T-cell (primary cell): ENCODE data around the gene GALNT1. TPM values are rescaled to one million over a fixed set of nuclear protein-coding genes. Genes with fewer than 3 reads are reported as not detected.

Experiments used
- ATAC-seq, 4 experiments: fragments of 200-7000 bp in 3 of 4; fragments of 150-1000 bp in 1 of 4; cut with Tn5 transposase; replicated peaks in 1 of 4; 1 replicate in 3 of 4; 2 replicates in 1 of 4; pipeline ENCODE4 v1.10.0; 2021; ENCODE audit warnings: moderate library complexity in 3 of 4, mild to moderate bottlenecking in 2 of 4, moderate number of reproducible peaks in 1 of 4
- CTCF ChIA-PET, 2 donors: fragments of 300-600 bp; sonication (Branson Sonifier 250); formaldehyde crosslinking; loops; one replicate each; lab custom pipeline; 2022; ENCODE audit warnings: antibody characterized with exemption in 2 of 2; lab: Charles Lee
- POLR2A ChIA-PET, 2 donors: fragments of 300-600 bp; sonication (Branson Sonifier 250); formaldehyde crosslinking; loops; one replicate each; lab custom pipeline; 2022; ENCODE audit warnings: antibody characterized with exemption in 2 of 2; lab: Charles Lee
- DNase-seq, 35 experiments: peaks; one replicate each; pipeline versions ENCODE4 v3.0.0 to v3.0.0-alpha.2; 2013 to 2023
- H3K27ac ChIP-seq: one replicate; pipeline ENCODE4 v1.5.1; 2013; ENCODE audit warnings: low read length
- H3K27me3 ChIP-seq, 2 experiments: replicated peaks in 1 of 2; 1 replicate in 1 of 2; 2 replicates in 1 of 2; pipeline versions ENCODE4 v1.6.1 to v1.7.0; 2013; ENCODE audit warnings: low read length in 1 of 2, mixed read lengths in 1 of 2; ENCODE audit not compliant: control insufficient read depth in 2 of 2, insufficient read depth in 2 of 2; ENCODE audit errors: extremely low read depth in 1 of 2
- H3K36me3 ChIP-seq, 2 donors: 1 replicate in 1 of 2; 2 replicates in 1 of 2; pipeline versions ENCODE4 v1.6.1 to v1.7.0; 2013; ENCODE audit warnings: low read length in 1 of 2; ENCODE audit not compliant: control insufficient read depth in 2 of 2, insufficient read depth in 1 of 2; ENCODE audit errors: extremely low read depth in 1 of 2
- H3K4me1 ChIP-seq, 2 experiments: 1 replicate in 1 of 2; 2 replicates in 1 of 2; pipeline versions ENCODE4 v1.6.1 to v1.7.0; 2013; ENCODE audit warnings: low read length in 2 of 2, mixed read lengths in 1 of 2; ENCODE audit not compliant: insufficient read depth in 2 of 2, control insufficient read depth in 1 of 2; ENCODE audit errors: extremely low read depth in 1 of 2
- H3K4me3 ChIP-seq, 2 donors: 1 replicate in 1 of 2; 2 replicates in 1 of 2; pipeline versions ENCODE4 v1.5.1 to v1.7.0; 2013; ENCODE audit warnings: mild to moderate bottlenecking in 2 of 2, low read length in 1 of 2, moderate library complexity in 1 of 2; ENCODE audit not compliant: control insufficient read depth in 1 of 2; ENCODE audit errors: extremely low read depth in 1 of 2
- H3K9me3 ChIP-seq: 2 replicates; pipeline ENCODE4 v1.7.0; 2013
- H3K27ac Mint-ChIP-seq, 2 donors: one replicate each; pipeline ENCODE4 v1.8.0; 2020 to 2021; ENCODE audit warnings: mild to moderate bottlenecking in 2 of 2, mixed read lengths in 2 of 2
- H3K27me3 Mint-ChIP-seq, 2 donors: one replicate each; pipeline ENCODE4 v1.8.0; 2021 to 2022; ENCODE audit warnings: mixed read lengths in 2 of 2
- H3K36me3 Mint-ChIP-seq: one replicate; pipeline ENCODE4 v1.8.0; 2021; ENCODE audit warnings: mixed read lengths
- H3K4me1 Mint-ChIP-seq, 3 donors: one replicate each; pipeline ENCODE4 v1.8.0; 2020 to 2022; ENCODE audit warnings: mixed read lengths in 3 of 3, mild to moderate bottlenecking in 1 of 3
- H3K4me3 Mint-ChIP-seq, 3 donors: one replicate each; pipeline ENCODE4 v1.8.0; 2020 to 2022; ENCODE audit warnings: mild to moderate bottlenecking in 3 of 3, mixed read lengths in 3 of 3, moderate library complexity in 3 of 3
- H3K9me3 Mint-ChIP-seq, 3 donors: one replicate each; pipeline ENCODE4 v1.8.0; 2020 to 2022; ENCODE audit warnings: mixed read lengths in 3 of 3
- WGBS: methylation state at CpG from one replicate; pipeline ENCODE4 v1.1.5; 2013; ENCODE audit warnings: missing lambda C conversion rate; ENCODE audit not compliant: insufficient coverage; 5-methylcytosine and 5-hydroxymethylcytosine counted together
- total RNA-seq, 35 experiments: library from RNA in 6 of 35; stranded (reverse) in 6 of 35; fragments of 120-200 nt in 1 of 35; gene quantifications; one replicate each; pipeline versions ENCODE4 v1.2.1 to v1.2.4 and lab custom pipeline; 2013 to 2026

Gene GALNT1
- total RNA-seq, 5 donors from 2014 or later (not counting 1 experiment from before 2014, with no cell fraction given) = 28.2 to 34.2 (median 30.0) TPM

DNA sequence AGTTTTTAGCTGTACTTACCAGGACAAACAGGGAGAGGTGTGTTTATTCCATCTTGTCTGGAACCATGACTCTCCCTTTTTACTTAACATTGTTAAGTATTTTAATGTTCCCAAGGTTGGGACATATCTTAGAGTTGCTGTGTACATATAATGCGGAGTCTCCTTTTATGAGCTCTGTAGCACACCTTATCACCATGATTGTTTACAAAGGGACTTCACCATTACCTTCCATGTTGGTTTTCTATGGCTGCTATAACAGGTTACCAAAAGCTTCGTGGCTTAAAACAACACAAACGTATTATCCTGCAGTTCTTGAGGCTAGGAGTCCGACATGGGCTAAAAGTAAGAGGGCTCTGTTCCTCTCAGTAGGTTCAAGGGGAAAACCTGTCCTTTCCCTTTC is 164.3 kb downstream of the GALNT1 start:
- ChIA-PET POLR2A (interaction anchor here in 1 of 2 donors (0.5 kb wide), 1 partner anchor 249 kb away, joined by 8 read pairs; no protein-coding TSS in a partner anchor), CTCF (interaction anchor here (0.6 to 1.2 kb wide), 4 partner anchors 11 to 346 kb away, joined by 3 to 7 read pairs (median 3); no protein-coding TSS in a partner anchor)
- no peaks in the 10 kb centered on the region for H3K9me3 ChIP-seq
- ATAC-seq (no peak), DNase-seq (no peak)
- H3K4me3 ChIP-seq = no peak overlapping the region
- WGBS = 84% methylated on average over 3 of the region's 4 CpGs
- peaks cover 2 to 5% (median 4%) of the 10 kb centered on the region in 3 donors for H3K9me3 Mint-ChIP-seq
- no peak overlapping the region for H3K27ac ChIP-seq
- H3K27me3 Mint-ChIP-seq = peaks cover 4 to 12% of the 10 kb centered on the region in 2 donors
- H3K27ac Mint-ChIP-seq = no peak overlapping the region
- H3K36me3 ChIP-seq = no peaks in the 10 kb centered on the region
- H3K4me3 Mint-ChIP-seq = no peak overlapping the region
- no peaks in the 10 kb centered on the region for H3K4me1 Mint-ChIP-seq
- peaks cover 0 to 17% of the 10 kb centered on the region in 2 experiments for H3K27me3 ChIP-seq
- no peaks in the 10 kb centered on the region for H3K4me1 ChIP-seq
- H3K36me3 Mint-ChIP-seq = no peaks in the 10 kb centered on the region

DNA sequence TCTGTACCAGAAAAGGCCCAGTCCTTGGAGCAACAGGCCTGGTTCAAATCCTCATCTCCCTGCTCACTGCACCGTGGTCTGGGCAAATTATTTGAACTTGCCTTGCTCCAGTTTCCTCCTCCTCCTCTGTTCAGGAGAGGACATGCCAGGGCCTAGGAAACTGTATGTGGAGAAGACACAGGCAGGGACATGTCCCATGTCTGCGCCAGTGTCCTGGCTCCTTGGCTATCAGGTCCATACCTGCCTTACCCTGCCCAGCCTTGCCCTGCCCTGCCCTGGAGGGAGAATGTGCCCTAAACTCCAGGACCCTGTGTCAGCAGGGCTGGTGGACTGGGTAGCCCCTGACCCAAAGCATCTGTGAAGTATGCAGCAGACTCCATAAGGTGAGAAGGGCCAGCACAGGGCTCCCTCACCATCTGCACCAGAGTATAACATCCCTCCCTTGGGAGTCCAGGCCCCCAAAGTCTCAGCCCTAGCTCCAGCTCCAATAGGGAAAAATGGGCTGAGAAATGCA is 165.3 kb downstream of the GALNT1 start:
- no peak overlapping the region for H3K4me3 ChIP-seq
- ATAC-seq (no peak), DNase-seq (no peak)
- H3K27me3 ChIP-seq = peaks cover 0 to 17% of the 10 kb centered on the region in 2 experiments
- H3K9me3 ChIP-seq = no peaks in the 10 kb centered on the region
- Mint-ChIP-seq H3K9me3 (peaks cover 2 to 5% (median 4%) of the 10 kb centered on the region in 3 donors), H3K36me3 (no peaks in the 10 kb centered on the region), H3K27me3 (peaks cover 4 to 7% of the 10 kb centered on the region in 2 donors), H3K27ac (no peak overlapping the region), H3K4me1 (no peaks in the 10 kb centered on the region), H3K4me3 (no peak overlapping the region)
- 83% methylated on average over 1 of the region's 2 CpGs for WGBS
- H3K4me1 ChIP-seq = no peaks in the 10 kb centered on the region
- CTCF ChIA-PET = no interaction called here
- H3K36me3 ChIP-seq = no peaks in the 10 kb centered on the region
- POLR2A ChIA-PET = no interaction called here
- no peak overlapping the region for H3K27ac ChIP-seq

DNA sequence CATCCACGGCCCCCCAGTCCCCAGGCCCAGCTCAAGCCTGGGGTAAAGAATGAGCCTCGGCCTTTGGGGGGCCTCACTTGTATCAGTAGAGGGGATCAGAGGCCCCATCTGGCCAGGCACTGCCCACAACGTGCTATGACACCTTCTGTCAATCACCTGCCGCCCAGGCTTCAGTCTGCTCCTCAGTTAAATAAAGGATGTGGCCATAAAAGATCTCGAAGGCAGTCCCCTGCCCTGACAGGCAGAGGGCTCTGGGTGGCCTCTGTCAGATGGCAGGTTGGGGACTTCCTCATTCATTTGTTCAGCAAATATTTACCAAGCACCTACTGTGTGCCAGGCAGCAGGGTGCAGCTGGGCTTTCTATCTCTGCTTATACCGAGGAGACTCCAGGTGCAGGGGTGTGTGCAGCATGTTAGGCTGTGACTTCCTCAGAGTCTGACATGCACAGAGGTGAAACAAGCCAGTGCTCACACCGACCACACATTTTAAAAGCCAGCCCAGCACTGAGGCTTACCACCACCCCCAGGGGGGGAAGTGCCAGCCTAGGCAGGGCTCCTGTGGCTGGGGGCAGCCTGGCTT is 166.4 kb downstream of the GALNT1 start:
- H3K27ac ChIP-seq = no peak overlapping the region
- ATAC-seq (peak in 1 of 4 experiments; percentile 20), DNase-seq (no peak)
- peaks cover 0 to 20% of the 10 kb centered on the region in 2 experiments for H3K27me3 ChIP-seq
- H3K4me1 ChIP-seq = no peaks in the 10 kb centered on the region
- 14% methylated on average over 1 of the region's 7 CpGs for WGBS
- no peaks in the 10 kb centered on the region for H3K9me3 ChIP-seq
- H3K4me3 Mint-ChIP-seq = no peak overlapping the region
- ChIA-PET CTCF (interaction anchor here in 1 of 2 donors (0.7 kb wide), 1 partner anchor 545 kb away, joined by 3 read pairs; no protein-coding TSS in a partner anchor), POLR2A (no interaction called here)
- H3K36me3 Mint-ChIP-seq = no peaks in the 10 kb centered on the region
- H3K4me3 ChIP-seq = no peak overlapping the region
- no peak overlapping the region for H3K27ac Mint-ChIP-seq
- H3K27me3 Mint-ChIP-seq = peaks cover 4 to 7% of the 10 kb centered on the region in 2 donors
- no peaks in the 10 kb centered on the region for H3K36me3 ChIP-seq
- H3K4me1 Mint-ChIP-seq = no peaks in the 10 kb centered on the region
- H3K9me3 Mint-ChIP-seq = peaks cover 2 to 5% (median 4%) of the 10 kb centered on the region in 3 donors

DNA sequence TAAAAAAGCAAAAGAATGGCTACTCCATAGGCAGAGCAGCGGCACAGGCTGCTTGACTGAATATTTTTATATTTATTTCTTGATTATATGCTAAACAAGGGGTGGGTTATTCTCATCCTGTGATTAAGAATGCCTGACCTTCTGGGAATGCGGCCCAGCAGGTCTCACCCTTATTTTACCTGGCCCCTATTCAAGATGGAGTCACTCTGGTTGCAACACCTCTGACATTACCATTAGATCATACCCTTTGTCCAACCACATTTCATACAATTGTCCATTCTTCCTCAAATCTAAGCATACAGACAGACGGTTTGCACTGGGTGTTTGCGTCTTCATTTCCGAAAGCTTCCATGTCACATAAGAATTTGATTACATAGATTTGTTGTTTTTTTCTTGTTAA is 168.2 kb downstream of the GALNT1 start:
- Mint-ChIP-seq H3K4me3 (no peak overlapping the region), H3K9me3 (peaks cover 2 to 5% (median 4%) of the 10 kb centered on the region in 3 donors), H3K36me3 (no peaks in the 10 kb centered on the region), H3K27me3 (peaks cover 5 to 8% of the 10 kb centered on the region in 2 donors), H3K4me1 (no peaks in the 10 kb centered on the region), H3K27ac (no peak overlapping the region)
- Histone ChIP-seq H3K36me3 (no peaks in the 10 kb centered on the region), H3K4me3 (no peak overlapping the region), H3K27ac (no peak overlapping the region), H3K27me3 (peaks cover 0 to 22% of the 10 kb centered on the region in 2 experiments), H3K4me1 (no peaks in the 10 kb centered on the region), H3K9me3 (no peaks in the 10 kb centered on the region)
- POLR2A ChIA-PET = no interaction called here
- no peak for DNase-seq
- CTCF ChIA-PET = no interaction called here
- no peak for ATAC-seq
- no CpG with 5 or more reads among the region's 5 CpGs for WGBS

DNA sequence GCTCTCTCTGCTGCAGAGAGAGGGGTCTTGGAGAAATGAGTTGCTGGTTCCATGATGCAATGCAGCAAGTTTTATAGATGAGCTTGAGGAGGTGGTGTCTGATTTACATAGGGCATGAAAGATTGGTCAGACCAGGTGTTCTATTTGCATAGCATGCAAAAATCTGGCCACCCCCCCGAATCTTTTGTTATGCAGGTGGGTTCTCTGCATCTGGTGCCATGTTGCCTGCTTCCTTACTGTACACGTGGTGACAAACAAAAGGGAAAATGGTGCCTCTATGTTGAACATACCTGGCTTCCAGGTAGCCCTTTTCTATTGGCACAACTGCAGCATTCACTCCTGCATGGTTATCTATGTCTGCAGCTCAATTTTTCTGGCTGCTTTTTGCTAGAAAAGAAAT is 169.4 kb downstream of the GALNT1 start:
- WGBS = 58% methylated on average over 2 of the region's 2 CpGs
- Mint-ChIP-seq H3K27me3 (peaks cover 16% of the 10 kb centered on the region in 2 donors), H3K36me3 (no peaks in the 10 kb centered on the region), H3K27ac (no peak overlapping the region), H3K4me3 (no peak overlapping the region), H3K4me1 (no peaks in the 10 kb centered on the region), H3K9me3 (no peaks in the 10 kb centered on the region)
- POLR2A ChIA-PET = no interaction called here
- Histone ChIP-seq H3K4me3 (no peak overlapping the region), H3K36me3 (no peaks in the 10 kb centered on the region), H3K27ac (no peak overlapping the region), H3K4me1 (no peaks in the 10 kb centered on the region), H3K9me3 (no peaks in the 10 kb centered on the region), H3K27me3 (peaks cover 0 to 27% of the 10 kb centered on the region in 2 experiments)
- CTCF ChIA-PET = no interaction called here
- no peak for DNase-seq
- no peak for ATAC-seq

DNA sequence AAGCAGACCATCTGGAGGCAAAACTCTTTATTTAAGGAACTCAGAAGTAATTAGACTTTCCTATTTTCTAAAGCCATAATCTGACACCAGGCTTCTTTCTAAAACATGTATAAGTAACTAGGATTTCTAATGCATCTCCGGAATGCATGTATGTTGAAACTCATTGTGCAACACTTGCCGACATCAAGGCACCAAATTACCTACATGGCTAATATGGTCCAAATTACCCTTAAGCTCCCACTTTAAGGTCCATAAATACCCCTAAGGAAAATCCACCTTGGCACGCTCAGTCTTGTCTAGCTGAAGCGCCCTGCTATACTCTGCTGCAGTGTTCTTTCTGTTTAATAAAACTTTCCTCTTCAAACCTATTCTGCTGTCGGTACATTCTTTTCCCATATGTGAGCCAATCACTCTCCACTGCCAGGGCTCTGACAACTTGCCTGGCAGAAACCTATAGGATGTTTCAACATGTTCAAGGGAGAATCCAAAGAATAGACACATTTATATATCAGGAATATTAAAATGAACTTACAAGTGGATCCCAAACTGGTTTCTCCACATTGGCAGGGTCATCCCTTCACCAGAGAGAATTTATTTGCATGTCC is 171.9 kb downstream of the GALNT1 start:
- Histone ChIP-seq H3K27me3 (peaks cover 0 to 19% of the 10 kb centered on the region in 2 experiments), H3K9me3 (no peaks in the 10 kb centered on the region), H3K4me3 (no peak overlapping the region), H3K27ac (no peak overlapping the region), H3K4me1 (no peaks in the 10 kb centered on the region), H3K36me3 (no peaks in the 10 kb centered on the region)
- DNase-seq (no peak), ATAC-seq (no peak)
- Mint-ChIP-seq H3K27ac (no peak overlapping the region), H3K4me3 (no peak overlapping the region), H3K4me1 (no peaks in the 10 kb centered on the region), H3K9me3 (no peaks in the 10 kb centered on the region), H3K36me3 (no peaks in the 10 kb centered on the region), H3K27me3 (peaks cover 23 to 27% of the 10 kb centered on the region in 2 donors)
- CTCF ChIA-PET = no interaction called here
- POLR2A ChIA-PET = no interaction called here
- WGBS = 66% methylated on average over 4 of the region's 5 CpGs
